GM18909 (cell line): ENCODE measurements around the gene TLE2.
A peak's percentile ranks its signal among the peaks of the same experiment; 100 is the strongest.
"Not testable (repeated sequence)": the region's sequence is repeated elsewhere in the genome, so short reads cannot be mapped to it uniquely, and the experiment has no call there.

Experiments
- ATAC-seq: cut with Tn5 transposase; IDR thresholded peaks from one replicate; pipeline ENCODE4 v1.9.1; 2021; ENCODE audit warnings: mild to moderate bottlenecking; ENCODE audit not compliant: unreplicated experiment, poor library complexity

The TLE2 gene

DNA sequence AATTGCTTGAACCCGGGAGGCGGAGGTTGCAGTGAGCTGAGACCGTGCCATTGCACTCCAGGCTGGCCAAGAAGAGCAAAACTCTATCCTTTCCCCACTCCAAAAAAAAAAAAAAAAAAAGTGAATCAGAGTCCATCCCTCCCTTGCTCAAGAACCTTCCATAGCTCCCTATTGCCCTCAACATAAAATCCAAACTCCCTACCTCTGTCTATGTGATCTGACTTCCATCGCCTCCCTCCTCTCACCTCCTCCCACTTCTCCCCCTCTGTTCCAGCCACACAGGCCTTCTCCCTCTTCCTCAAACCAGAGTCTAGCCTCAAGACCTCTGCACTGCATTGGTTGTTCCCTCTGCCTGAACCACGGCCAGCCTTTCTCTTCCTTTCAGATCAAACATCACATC is 10.0 kb upstream of the TLE2 start:
- no peak for ATAC-seq

GRCh38 chr19:3038214-3038613 is 9.1 kb upstream of the TLE2 start:
- ATAC-seq, result no peak

DNA sequence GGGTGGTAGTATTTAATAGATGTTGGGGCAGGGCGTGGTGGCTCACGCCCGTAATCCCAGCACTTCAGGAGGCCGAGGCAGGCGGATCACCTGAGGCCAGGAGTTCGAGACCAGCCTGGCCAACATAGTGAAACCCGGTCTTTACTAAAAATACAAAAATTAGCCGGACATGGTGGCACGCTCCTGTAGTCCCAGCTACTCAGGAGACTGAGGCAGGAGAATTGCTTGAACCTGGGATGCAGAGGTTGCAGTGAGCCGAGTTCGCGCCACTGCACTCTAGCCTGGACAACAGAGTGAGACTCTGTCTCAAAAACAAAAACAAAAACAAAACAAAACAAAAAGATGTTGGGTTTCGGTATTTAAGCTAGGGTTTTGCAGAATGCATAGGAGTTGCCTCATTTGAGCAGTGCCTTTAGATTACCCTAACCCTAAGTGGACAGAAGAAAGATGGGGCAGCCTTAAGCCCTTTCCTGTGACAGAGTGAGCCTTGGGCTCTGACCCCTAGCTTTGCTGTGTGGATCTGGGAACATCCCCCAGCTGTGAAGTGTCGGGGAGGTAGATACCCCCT is 8.0 kb upstream of the TLE2 start:
- not testable (repeated sequence) for ATAC-seq

DNA sequence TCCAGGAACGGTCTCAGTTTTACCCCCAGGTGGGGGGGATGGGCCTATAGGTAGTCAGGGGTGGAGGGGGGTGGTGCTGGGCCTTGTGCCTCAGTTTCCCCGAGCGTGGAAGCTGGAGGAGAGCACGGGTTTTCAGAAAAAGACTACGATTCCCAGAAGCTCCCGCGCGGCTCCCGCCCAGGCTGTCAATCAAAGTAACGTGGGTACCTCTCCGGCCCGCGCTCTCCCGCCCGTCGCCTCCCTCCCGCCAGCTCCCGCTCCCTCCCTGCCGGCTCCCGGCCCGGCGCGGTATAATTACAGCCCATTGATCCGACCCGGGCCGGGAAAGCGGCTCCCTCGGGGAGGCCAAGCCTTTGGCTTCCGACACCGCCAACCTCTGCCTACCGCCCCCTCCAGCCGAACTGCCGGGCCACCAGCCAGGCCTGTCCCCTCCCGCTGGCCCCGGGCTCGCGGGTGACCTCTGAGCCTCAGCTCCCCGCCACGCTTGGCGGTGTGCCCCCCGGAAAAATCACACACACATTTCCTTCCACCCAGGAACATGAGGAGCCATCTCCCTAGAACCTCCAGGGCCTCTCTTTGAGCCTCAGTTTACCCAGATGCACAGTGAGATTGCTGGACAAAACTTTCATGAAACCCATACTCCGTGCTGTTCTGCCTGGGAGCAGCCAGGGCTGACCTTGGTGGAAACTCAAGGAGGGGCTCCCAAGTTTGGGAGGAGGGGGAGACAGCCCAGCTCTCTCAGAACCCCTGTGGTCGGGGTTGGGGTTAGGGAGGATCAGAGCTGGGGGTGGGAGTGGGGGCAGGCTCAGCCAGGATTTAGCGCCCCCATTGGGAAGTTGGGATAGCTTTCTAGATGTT is 7.3 kb upstream of the TLE2 start:
- ATAC-seq, result peak; percentile 46

DNA sequence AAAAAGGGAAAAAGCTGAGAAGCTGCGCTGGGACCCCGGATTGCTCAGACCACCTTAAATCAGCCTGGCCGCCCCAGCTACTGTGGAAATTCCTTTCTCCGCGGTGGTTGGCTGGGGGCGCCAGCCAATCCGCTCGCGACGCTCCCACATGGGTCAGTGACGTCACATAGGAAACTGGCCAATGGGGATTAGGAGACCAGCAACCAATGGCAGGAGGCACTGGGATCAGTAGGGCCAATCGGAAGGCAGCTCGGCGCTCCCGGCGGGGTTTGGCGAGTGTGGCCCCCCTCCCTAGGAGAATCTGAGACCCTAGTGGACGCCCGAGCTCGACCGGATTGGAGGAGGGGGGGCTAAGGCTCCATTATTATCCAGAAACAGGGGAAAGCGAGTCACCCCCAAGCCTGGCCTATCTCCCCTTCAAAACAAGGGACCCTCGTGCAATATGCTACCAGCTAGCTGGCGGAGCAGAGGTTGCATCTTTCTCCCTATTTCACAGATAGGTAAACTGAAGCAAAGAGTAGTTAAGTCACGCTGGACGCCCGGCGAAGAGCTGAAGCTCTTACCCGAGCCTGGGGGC is 6.5 kb upstream of the TLE2 start:
- ATAC-seq, result peak; percentile 83

DNA sequence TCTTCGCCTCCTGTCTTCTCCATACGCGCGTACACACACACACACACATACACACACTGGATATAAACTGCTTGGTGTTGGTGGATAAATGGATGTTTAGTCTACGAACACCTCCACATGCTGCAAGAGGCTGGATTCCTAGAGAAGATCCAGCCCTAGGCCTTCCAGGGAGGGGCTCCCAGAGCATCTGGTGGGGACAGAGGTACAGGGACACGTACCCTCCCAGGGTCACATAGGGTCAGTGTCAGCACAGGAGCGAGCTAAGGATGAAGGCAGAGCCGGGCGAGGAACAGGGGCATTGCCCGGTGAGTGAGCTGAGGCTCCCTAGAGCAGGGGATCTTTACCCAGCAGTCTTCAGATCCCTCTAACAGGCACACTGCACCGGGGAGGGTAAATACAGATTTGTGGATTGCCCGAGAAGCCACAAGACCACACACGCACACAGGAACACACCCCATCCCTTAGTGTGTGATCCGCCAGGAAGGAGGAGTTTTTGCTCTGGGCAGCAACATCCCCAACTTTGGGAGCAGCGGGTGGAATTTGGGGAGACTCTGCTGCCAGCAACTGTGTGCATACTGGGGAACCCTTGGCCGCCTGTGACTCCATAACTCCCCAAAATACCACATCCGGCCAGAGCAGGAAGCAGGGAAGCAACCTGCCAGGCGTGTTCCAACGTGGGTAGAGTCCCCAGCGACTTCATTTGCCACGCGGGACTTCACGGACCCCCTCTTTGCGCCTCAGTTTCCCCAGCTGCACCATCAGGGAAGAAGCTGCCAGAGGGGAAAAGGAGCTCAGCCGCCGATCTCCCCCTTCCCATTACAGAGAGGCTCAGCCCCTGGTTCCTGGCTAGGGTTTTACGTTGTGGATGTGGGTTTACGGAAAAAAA is 5.8 kb upstream of the TLE2 start:
- ATAC-seq, result peak; percentile 9

GRCh38 chr19:3034406-3034655 is 5.3 kb upstream of the TLE2 start:
- no peak for ATAC-seq

GRCh38 chr19:3033595-3034405 is 4.7 kb upstream of the TLE2 start:
- ATAC-seq, result no peak

- no peak for ATAC-seq
Measured at GRCh38 chr19:3031607-3031867, 2.5 kb upstream of the TLE2 start.

DNA sequence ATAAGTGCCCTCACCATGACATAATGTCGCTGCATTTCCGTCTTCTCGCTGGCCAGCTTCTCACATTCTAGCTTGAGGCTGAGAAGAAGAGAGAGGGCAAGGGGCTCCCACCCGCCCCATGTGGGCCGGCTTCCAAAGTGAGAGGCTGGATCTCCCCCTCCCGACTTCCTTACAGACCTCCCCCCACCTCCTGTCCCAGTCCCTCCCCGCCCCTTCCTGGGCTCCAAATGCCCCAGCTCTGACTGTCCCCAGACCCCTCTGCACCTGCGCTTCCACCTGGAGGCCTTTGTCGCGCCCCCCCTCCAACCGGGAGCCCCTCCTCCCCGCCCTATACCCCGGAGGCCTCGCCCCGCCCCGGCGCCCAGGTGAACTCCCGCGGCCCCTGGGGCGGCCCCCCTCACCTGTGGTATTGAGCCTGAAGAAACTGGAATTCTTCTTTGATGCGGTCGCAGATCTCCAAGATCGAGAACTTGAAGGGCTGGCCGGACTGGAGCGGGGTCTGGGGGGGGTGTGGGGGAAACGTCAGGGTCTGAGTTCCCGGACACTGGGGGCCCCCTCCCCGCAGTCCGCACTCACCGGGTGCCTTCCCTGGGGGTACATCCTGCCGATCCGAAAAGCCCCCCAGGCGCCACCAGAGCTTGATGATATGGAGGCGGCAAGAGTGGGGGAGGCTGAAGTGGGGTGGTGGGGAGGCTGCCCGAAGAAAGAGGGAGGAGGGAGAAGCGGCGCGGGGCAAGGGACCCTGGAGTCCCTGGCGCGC is 595 bp downstream of the TLE2 start:
- ATAC-seq, result no peak

- no peak for ATAC-seq
Measured at GRCh38 chr19:3027981-3028304, 1.1 kb downstream of the TLE2 start.

GRCh38 chr19:3027292-3027691 is 1.8 kb downstream of the TLE2 start:
- ATAC-seq, result no peak

DNA sequence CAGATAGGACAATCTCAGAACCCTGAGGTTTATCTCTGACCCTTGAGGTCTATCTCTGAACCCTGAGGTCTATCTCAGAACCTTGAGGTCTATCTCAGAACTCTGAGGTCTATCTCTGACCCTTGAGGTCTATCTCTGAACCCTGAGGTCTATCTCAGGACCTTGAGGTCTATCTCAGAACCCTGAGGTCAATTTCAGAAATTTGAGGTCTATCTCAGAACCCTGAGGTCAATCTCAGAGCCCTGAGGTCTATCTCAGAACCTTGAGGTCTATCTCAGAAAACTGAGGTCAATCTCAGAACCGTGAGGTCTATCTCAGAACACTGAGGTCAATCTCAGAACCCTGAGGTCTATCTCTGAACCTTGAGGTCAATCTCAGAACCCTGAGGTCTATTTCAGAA is 2.3 kb downstream of the TLE2 start:
- ATAC-seq, result no peak

DNA sequence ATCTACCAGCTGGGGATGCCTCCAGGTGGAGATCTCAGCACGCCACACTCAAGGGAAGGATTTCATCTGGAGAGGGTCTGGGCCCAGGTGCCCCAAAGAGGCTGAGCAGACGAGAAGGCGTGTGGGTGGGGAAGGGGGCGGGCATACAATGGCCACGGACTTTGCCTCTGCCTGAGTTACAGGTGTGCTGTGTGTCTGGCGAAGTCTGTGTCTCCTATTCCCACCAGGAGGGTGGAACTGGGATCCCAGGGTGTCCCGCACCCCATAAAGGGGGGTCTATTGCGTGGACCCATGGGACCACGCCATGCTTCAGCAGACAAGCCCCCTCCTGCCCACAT is 3.6 kb downstream of the TLE2 start:
- no peak for ATAC-seq

GRCh38 chr19:3024870-3025548 is 4.1 kb downstream of the TLE2 start:
- ATAC-seq, result no peak

DNA sequence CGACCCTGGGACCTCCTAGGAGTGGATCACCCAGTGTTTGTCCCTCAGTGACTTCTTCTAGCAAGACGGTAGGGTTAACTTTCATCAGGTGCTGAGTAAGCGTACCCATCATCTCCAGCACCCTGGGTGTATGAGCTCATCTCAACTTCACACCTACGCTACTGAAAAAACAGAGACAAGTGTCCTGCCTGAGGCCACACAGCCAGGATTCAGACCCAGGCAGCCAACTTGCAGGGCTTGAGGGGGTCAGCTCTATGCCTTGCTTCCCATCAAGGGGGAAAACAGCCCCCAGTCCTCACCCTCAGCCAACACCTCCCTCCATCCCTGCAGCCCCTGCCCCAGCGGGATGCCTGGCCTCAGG is 4.6 kb downstream of the TLE2 start:
- ATAC-seq, result no peak

- ATAC-seq, result no peak
Measured at GRCh38 chr19:3020321-3020960, 8.6 kb downstream of the TLE2 start.

DNA sequence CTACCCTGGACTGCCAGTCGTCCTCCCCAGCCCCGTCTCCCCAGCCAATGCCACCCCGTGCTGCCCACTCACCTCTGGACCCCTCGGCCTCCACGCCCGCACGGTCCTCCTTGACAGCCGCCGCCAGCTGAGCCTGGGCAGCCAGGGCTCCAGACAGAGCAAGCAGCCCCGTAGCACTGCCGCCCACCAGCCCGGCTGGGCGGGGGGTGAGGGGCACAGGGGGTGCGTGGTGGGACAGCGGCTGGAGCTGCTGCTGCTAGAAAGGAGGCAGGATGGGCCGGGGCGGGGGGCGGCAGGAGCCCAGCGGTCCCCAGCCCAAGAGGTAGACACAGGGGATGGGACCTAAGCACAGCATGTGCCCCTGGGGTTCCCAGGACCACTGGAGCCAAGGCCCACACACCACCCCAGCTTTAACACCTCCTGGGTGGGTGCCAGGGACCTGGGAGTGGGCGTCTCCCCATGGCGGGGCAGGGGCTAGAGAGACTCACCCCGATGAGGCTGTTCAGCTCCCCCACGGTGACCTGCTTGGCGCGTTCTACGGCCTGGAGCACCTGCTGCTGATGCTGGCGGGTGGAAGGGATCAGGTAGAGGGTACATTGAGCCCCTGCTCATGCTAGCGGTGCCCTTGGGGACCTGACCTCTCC is 9.7 kb downstream of the TLE2 start:
- ATAC-seq, result no peak

GRCh38 chr19:3017923-3018322 is 11.2 kb downstream of the TLE2 start:
- ATAC-seq, result no peak
